K562 (cell line): Measurements from ENCODE around the gene TTC21A. TPM values are rescaled to one million over a fixed set of nuclear protein-coding genes. Genes with fewer than 3 reads are reported as not detected.
A peak's percentile ranks its signal among the peaks of the same experiment; 100 is the strongest.

Source experiments
- ATAC-seq: fragments of 200-7000 bp; cut with Tn5 transposase; 3 replicates; pipeline ENCODE4 v1.9.1; 2020; ENCODE audit warnings: moderate library complexity
- BruUV-seq: library from RNA; stranded (reverse); fragments of 400-500 nt; replicated peaks from 2 replicates; lab custom pipeline; 2021; lab: Mats Ljungman, UMichigan
- CTCF ChIA-PET: fragments of 300-600 bp; formaldehyde crosslinking; extraction: SDS; loops from one replicate; lab custom pipeline; 2021; ENCODE audit warnings: low intra/inter-chr PET ratio; lab: Yijun Ruan, JAX
- POLR2A ChIA-PET: fragments of 300-600, 350-650 bp; sonication (Branson Sonifier 250); formaldehyde crosslinking; extraction: SDS; loops from one replicate; lab custom pipeline; 2021; ENCODE audit warnings: antibody characterized with exemption, inconsistent platforms; lab: Yijun Ruan, JAX
- DNase-seq, 4 experiments: peaks; one replicate each; pipeline versions ENCODE4 v3.0.0 to v3.0.0-alpha.2; 2011 to 2018; ENCODE audit warnings: low spot score in 3 of 4, mixed read lengths in 3 of 4; ENCODE audit errors: extremely low read depth in 1 of 4
- FAIRE-seq: peaks from 2 replicates; lab custom pipeline; 2011; peaks lifted over from hg19 to GRCh38; lab: Jason Lieb, UNC
- H2AFZ ChIP-seq: 2 replicates; pipeline ENCODE4 v1.6.0; 2011; ENCODE audit warnings: low read depth, low read length, control low read depth, inconsistent platforms
- H3K27ac ChIP-seq: fragments of 200-600 bp; 3 replicates; pipeline ENCODE4 v1.8.0; 2011; ENCODE audit warnings: low read depth, mild to moderate bottlenecking, control low read depth, inconsistent platforms, low read length, moderate library complexity, mixed read lengths; ENCODE audit errors: extremely low read depth
- H3K27me3 ChIP-seq, 2 experiments: fragments of 300-600 bp in 1 of 2; 2 replicates in 1 of 2; 3 replicates in 1 of 2; pipeline versions ENCODE4 v1.6.0 to v1.8.0; 2011; ENCODE audit warnings: inconsistent platforms in 2 of 2, low read length in 2 of 2, mild to moderate bottlenecking in 1 of 2, mixed read lengths in 1 of 2, moderate library complexity in 1 of 2; ENCODE audit not compliant: control insufficient read depth in 2 of 2, insufficient read depth in 2 of 2
- H3K36me3 ChIP-seq: fragments of 300-600 bp; 3 replicates; pipeline ENCODE4 v1.8.0; 2011; ENCODE audit warnings: mild to moderate bottlenecking, low read length, inconsistent platforms; ENCODE audit not compliant: control insufficient read depth, insufficient read depth
- H3K4me1 ChIP-seq, 2 experiments: fragments of 200-600 bp in 1 of 2; replicated peaks in 1 of 2; 2 replicates in 1 of 2; 3 replicates in 1 of 2; pipeline versions ENCODE4 v1.5.1 to v1.8.0; 2011; ENCODE audit warnings: inconsistent platforms in 2 of 2, low read length in 2 of 2, mild to moderate bottlenecking in 1 of 2, mixed read lengths in 1 of 2, moderate library complexity in 1 of 2; ENCODE audit not compliant: control insufficient read depth in 2 of 2, insufficient read depth in 2 of 2
- H3K4me2 ChIP-seq: 2 replicates; pipeline ENCODE4 v1.6.1; 2011; ENCODE audit warnings: low read length, control low read depth, inconsistent platforms, mixed read lengths; ENCODE audit not compliant: insufficient read depth
- H3K4me3 ChIP-seq: fragments of 200-600 bp; sonication (generic), shearing (Covaris generic); 2 replicates; pipeline ENCODE4 v1.5.1; 2016; ENCODE audit warnings: control low read depth, inconsistent platforms
- H3K79me2 ChIP-seq: fragments of 200-600 bp; 3 replicates; pipeline ENCODE4 v1.8.0; 2011; ENCODE audit warnings: low read length, inconsistent platforms; ENCODE audit not compliant: control insufficient read depth, insufficient read depth
- H3K9ac ChIP-seq, 2 experiments: 2 replicates each; pipeline versions ENCODE4 v1.6.0 to v1.6.1; 2011; ENCODE audit warnings: low read depth in 2 of 2, low read length in 2 of 2, control low read depth in 1 of 2, inconsistent platforms in 1 of 2, mild to moderate bottlenecking in 1 of 2, mixed read lengths in 1 of 2; ENCODE audit not compliant: insufficient read depth in 1 of 2
- H3K9me1 ChIP-seq: one replicate; pipeline ENCODE4 v1.6.0; 2011; ENCODE audit warnings: inconsistent platforms, mild to moderate bottlenecking, low read length, moderate library complexity; ENCODE audit not compliant: control insufficient read depth, insufficient read depth
- H3K9me3 ChIP-seq: replicated peaks from 2 replicates; pipeline ENCODE4 v1.5.1; 2011; ENCODE audit warnings: low read depth, low read length, inconsistent platforms; ENCODE audit not compliant: control insufficient read depth, insufficient read depth
- H4K20me1 ChIP-seq: replicated peaks from 2 replicates; pipeline ENCODE4 v1.6.1; 2011; ENCODE audit warnings: low read length, inconsistent platforms, mixed read lengths; ENCODE audit not compliant: control insufficient read depth, insufficient read depth
- BACH1 ChIP-seq: fragments of 200-800 bp; sonication (Bioruptor generic); IDR thresholded peaks from 2 replicates; pipeline ENCODE4 v1.6.1; 2016; ENCODE audit warnings: missing genetic modification characterization, missing compliant biosample characterization
- CEBPB ChIP-seq: fragments of 450-650 bp; IDR thresholded peaks from 2 replicates; pipeline ENCODE4 v1.6.1; 2016; ENCODE audit warnings: missing genetic modification characterization, missing compliant biosample characterization
- CEBPG ChIP-seq, 3 experiments: fragments of 200-800 bp in 1 of 3; sonication (Bioruptor generic) in 1 of 3; sonication (generic) in 1 of 3; formaldehyde crosslinking in 1 of 3; IDR thresholded peaks in 2 of 3; conservative IDR thresholded peaks in 1 of 3; 2 replicates each; pipeline versions ENCODE4 v1.6.1 to v1.8.0; 2016 to 2022; ENCODE audit warnings: missing compliant biosample characterization in 2 of 3, missing genetic modification characterization in 2 of 3, mild to moderate bottlenecking in 1 of 3, missing genetic modification reagents in 1 of 3
- DDX20 ChIP-seq: fragments of 450-650 bp; IDR thresholded peaks from 2 replicates; pipeline ENCODE4 v1.6.1; 2016; ENCODE audit warnings: missing genetic modification characterization, low read depth, mild to moderate bottlenecking, missing compliant biosample characterization, moderate library complexity
- TRIM24 ChIP-seq, 2 experiments: fragments of 450-650 bp; IDR thresholded peaks; 2 replicates each; pipeline ENCODE4 v1.6.1; 2016
- ZNF436 ChIP-seq: fragments of 250-450, 450-650 bp; sonication (Bioruptor Pico); formaldehyde crosslinking; IDR thresholded peaks from 2 replicates; pipeline ENCODE4 v1.7.0; 2020; ENCODE audit warnings: mild to moderate bottlenecking
- WGBS: fragments of 100-300 bp; shearing (Covaris generic); methylation state at CpG from one replicate; pipeline ENCODE4 v1.1.6; 2016; ENCODE audit warnings: low coverage, mixed read lengths; ENCODE audit not compliant: insufficient coverage; ENCODE audit errors: missing lambda C conversion rate; 5-methylcytosine and 5-hydroxymethylcytosine counted together
- in situ Hi-C: fragments of 300-500 bp; cut with MboI; formaldehyde crosslinking; loops from 4 replicates; pipeline ENCODE4 v1.15.0; 2018; ENCODE audit warnings: inconsistent platforms, mixed read lengths
- intact Hi-C: fragments of 100-400 bp; cut with micrococcal nuclease; formaldehyde crosslinking; loops from 2 replicates; pipeline ENCODE4 v1.14.2; 2022
- polyA plus RNA-seq, 8 experiments: library from polyadenylated mRNA; depleted of rRNA in 4 of 8; stranded (reverse) in 5 of 8; unstranded in 3 of 8; fragments of >200 nt; fragmentation: Nextera tagmentation in 2 of 8; fragmentation: Illumina TruSeq in 1 of 8; extraction: Ambion mirVana in 2 of 8; extraction: Trizol in 1 of 8; gene quantifications; 2 replicates each; pipeline versions ENCODE4 v1.2.1 to v1.2.3, GENCODE V29; 2011 to 2014; ENCODE audit warnings: inconsistent platforms in 1 of 8, missing spikeins in 1 of 8
- total RNA-seq, 7 experiments: library from RNA; depleted of rRNA in 6 of 7; stranded (reverse); fragments of >200 nt in 6 of 7; fragmentation: Illumina TruSeq in 2 of 7; extraction: Trizol in 2 of 7; gene quantifications; 2 replicates each; pipeline versions ENCODE4 v1.2.1 to v1.2.3, GENCODE V29; 2011 to 2021; ENCODE audit warnings: low replicate concordance in 1 of 7
- TF ChIP-seq, protein P1 (sequence below): fragments of 450-650 bp; IDR thresholded peaks from 2 replicates; pipeline ENCODE4 v1.6.1; 2016; ENCODE audit warnings: borderline replicate concordance

TTC21A gene
- total and polyA plus RNA-seq, 9 of the 15 experiments (the other 6 are each of a cell fraction or from before 2014, with no cell fraction given), result 0.22 to 1.4 (median 0.70) TPM

- TF ChIP-seq, protein P1, sequence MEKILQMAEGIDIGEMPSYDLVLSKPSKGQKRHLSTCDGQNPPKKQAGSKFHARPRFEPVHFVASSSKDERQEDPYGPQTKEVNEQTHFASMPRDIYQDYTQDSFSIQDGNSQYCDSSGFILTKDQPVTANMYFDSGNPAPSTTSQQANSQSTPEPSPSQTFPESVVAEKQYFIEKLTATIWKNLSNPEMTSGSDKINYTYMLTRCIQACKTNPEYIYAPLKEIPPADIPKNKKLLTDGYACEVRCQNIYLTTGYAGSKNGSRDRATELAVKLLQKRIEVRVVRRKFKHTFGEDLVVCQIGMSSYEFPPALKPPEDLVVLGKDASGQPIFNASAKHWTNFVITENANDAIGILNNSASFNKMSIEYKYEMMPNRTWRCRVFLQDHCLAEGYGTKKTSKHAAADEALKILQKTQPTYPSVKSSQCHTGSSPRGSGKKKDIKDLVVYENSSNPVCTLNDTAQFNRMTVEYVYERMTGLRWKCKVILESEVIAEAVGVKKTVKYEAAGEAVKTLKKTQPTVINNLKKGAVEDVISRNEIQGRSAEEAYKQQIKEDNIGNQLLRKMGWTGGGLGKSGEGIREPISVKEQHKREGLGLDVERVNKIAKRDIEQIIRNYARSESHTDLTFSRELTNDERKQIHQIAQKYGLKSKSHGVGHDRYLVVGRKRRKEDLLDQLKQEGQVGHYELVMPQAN, result no peak
- peak in 1 of 2 experiments; percentile 46; a peak in 1 of 4 replicates for TF ChIP-seq TRIM24 (IDR thresholded peaks at IDR 0.05)
Observed at GRCh38 chr3:39166134-39166710, 58.7 kb downstream of the TTC21A start (continued).

GRCh38 chr3:39166932-39167532 lies 59.6 kb downstream of the TTC21A start:
- CTCF ChIA-PET, result interaction anchor here (1.3 kb wide), 1 partner anchor 124 kb away, joined by 4 read pairs; no protein-coding TSS in a partner anchor
- no peaks in the 10 kb centered on the region for H3K79me2 ChIP-seq
- H3K27ac ChIP-seq, result no peak overlapping the region
- TF ChIP-seq CEBPB (tag) (peak; percentile 64), CEBPG (CRISPR knock-in tag; IDR thresholded peaks at IDR 0.05) (no peak), CEBPG (tag; conservative IDR thresholded peaks at IDR 0.05 in 1 of 2, IDR thresholded peaks at IDR 0.05 in 1 of 2) (peak; percentile 76 to 93), DDX20 (tag) (no peak), BACH1 (tag) (0 out of 2 replicates have a peak, but pooled peaks have one; percentile 4), ZNF436 (no peak)
- TF ChIP-seq, all 486 proteins: peak for 3
- in situ Hi-C loops (no loop called here), intact Hi-C loops (no loop called here)
- no peaks in the 10 kb centered on the region for H3K9me3 ChIP-seq
- WGBS, result 44% methylated on average over 1 of the region's 1 CpG
- DNase-seq, result no peak
- H3K27me3 ChIP-seq, result no peaks in the 10 kb centered on the region
- FAIRE-seq, result no peak
- peak overlapping the region; percentile 90 for H2AFZ ChIP-seq
- no peak overlapping the region for H3K4me2 ChIP-seq
- no peaks in the 10 kb centered on the region for H3K9me1 ChIP-seq
- no peak for ATAC-seq
- no peak overlapping the region for H3K4me3 ChIP-seq
- BruUV-seq, result no TSS peak
- H3K9ac ChIP-seq, result no peak overlapping the region
- H4K20me1 ChIP-seq, result no peaks in the 10 kb centered on the region
- peaks cover 0 to 24% of the 10 kb centered on the region in 2 experiments; a peak in 4 of 5 replicates for H3K4me1 ChIP-seq
- H3K36me3 ChIP-seq, result no peaks in the 10 kb centered on the region
- POLR2A ChIA-PET, result interaction anchor here (1.0 to 2.8 kb wide), 3 partner anchors 7 to 18 kb away, joined by 3 to 14 read pairs (median 5); no protein-coding TSS in a partner anchor
